IPS-NIHi7 (cell line): Measurements from ENCODE around the gene RUVBL1.

Source experiments
- DNase-seq: peaks from one replicate; pipeline ENCODE4 v3.0.0; 2012; ENCODE audit warnings: mixed read lengths; ENCODE audit errors: extremely low spot score

Gene RUVBL1

DNA sequence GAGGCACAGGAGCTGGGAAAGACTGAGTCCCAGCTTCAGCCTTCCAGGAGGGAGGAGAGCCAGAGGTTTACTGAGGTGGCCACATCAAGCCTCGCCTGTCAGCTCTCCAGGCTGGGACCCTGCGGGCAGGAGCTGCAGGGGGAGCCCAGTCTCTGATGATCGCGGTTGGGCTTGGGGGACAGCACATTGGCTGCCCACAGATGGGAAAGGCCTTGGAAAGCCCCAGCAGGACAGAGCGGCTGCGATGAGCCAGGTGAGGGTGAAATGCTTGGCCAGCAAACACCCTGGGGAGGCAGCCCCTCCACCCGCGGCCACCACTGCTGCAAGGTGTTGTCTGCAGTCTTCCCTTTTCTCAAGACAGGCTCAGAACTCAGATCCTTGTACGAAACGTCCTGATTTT, 40.2 kb downstream of the RUVBL1 start:
- DNase-seq = peak; percentile 27

DNA sequence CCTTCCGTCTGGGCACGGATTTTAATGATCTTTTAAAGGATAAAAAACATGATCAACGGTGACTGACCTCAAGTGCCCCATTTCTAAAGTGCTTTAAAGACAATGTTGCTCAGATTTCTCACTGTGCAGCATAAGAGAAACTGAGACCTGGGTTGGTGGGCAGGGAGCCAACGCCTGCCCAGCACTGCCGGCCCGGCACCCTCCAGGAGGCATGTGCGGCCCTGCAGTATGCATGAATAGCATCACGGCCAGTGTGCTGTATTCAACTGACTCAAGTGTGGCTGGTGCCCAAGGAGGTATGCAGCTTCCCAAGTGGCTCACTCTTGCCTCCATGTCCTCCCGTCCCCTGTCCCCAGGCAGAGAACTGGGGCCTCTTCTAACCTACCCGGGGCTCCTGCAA, 41.1 kb downstream of the RUVBL1 start:
- no peak for DNase-seq

DNA sequence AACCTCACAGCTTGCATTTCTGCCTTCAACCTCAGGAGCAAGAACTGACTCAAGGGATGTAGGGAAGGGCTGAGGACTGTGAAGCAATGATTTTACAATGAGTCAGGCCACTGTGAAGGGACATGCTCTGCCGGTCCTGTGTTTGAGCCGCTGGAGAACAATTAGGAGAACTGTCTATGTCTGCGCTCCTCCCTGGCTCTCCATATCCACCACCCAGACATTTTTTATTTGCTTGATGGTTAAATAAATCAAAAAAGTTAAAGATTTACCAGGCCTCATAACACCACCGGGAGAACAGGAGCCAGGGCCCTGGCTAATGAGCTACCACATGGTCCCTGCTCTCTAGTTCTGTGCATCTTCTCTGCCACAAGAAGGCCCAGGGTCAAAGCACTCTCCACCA, 41.8 kb downstream of the RUVBL1 start:
- no peak for DNase-seq

DNA sequence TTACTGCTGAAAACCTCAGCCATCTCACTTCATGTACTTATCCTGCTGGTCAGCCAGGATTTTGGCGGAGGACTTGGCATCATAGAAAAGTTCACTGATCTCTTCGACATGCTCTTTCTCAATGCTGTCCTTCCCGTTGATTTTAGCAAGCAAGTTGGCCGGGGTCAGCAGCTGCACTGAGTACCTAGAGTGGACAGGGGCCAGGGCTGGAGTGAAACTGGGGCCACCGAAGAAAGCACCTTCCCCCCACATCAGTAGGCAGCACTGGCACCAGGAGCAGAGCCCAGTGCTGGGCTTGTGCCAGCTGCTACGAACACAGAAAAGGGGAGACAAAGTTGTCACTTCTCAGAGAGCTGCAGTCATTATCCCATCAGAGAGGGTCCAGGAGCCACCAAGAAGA, 42.4 kb downstream of the RUVBL1 start:
- DNase-seq = no peak

DNA sequence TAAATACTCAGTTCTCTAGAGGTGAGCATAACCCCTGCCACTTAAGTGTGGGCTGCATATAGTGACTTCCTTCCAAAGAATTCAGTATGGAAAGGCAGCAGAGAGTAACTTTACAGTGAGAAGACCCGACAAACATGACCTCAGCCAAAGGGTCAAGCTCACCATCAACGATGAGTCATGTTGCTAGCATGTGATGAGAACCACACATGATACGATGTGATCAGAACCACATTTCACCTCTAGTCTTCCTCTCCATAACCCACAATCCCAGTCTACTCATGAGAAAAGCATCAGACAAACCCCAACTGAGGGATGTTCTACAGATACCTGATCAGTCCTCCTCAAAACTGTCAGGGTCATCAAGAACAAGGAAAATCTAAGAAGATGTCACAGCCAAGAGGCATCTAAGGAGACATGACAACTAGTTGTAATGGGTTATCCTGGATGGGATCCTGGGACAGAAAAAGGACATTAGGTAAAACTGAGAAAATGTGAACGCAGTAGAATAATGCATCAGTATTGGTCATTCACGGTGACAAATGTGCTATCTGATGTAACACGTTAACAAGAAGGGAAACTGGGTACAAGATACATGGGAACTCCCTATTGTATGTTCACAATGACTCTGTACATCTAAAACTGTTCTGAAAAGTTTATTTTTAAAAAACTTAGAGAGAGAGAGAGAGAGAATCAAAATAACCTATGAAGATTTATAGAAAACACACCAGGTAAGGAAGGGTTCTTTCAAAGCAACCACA, 43.1 kb downstream of the RUVBL1 start:
- no peak for DNase-seq

DNA sequence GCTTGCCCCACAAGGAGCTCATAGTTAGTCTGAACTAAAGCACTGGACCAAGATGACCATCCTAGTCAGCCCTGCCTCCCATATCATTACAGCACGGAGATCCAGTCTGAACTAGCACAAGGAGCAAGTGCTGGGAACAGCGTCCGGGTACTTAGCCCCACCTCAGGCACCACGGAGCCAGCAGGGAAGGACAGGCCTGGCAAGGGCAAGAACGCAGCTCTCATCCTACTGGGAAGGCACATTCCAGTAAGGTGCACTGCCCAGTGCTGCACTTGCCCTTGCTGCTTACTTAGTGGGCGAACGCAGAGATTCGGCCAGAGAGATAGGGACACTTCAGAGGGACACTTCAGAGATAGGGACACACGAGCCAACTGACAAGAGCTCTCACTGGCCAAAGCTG, 43.8 kb downstream of the RUVBL1 start:
- DNase-seq = no peak

- no peak for DNase-seq
Measured at GRCh38 chr3:128078875-128079274, 44.7 kb downstream of the RUVBL1 start.

- no peak for DNase-seq
Measured at GRCh38 chr3:128078322-128078721, 45.3 kb downstream of the RUVBL1 start.

DNA sequence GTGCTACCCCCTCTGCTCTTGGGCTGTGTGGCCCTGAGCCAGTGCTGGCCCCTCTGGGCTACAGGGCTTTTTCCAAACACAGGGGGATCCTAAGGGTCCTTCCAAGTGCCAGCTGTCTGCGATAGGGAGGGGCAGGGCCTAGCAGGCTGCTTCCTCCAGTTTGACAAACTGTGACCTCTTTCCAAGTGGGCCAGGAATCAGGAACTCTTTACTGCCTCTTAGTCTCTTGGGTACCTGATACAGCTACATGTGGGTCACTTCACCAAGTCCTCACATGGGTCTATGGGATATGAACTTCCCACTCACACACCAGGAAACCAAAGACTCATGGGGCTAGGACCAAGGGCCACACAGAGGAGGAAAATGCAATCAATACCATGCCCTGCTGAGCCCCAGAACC, 45.9 kb downstream of the RUVBL1 start:
- DNase-seq = no peak

- no peak for DNase-seq
Measured at GRCh38 chr3:128077202-128077624, 46.4 kb downstream of the RUVBL1 start.

DNA sequence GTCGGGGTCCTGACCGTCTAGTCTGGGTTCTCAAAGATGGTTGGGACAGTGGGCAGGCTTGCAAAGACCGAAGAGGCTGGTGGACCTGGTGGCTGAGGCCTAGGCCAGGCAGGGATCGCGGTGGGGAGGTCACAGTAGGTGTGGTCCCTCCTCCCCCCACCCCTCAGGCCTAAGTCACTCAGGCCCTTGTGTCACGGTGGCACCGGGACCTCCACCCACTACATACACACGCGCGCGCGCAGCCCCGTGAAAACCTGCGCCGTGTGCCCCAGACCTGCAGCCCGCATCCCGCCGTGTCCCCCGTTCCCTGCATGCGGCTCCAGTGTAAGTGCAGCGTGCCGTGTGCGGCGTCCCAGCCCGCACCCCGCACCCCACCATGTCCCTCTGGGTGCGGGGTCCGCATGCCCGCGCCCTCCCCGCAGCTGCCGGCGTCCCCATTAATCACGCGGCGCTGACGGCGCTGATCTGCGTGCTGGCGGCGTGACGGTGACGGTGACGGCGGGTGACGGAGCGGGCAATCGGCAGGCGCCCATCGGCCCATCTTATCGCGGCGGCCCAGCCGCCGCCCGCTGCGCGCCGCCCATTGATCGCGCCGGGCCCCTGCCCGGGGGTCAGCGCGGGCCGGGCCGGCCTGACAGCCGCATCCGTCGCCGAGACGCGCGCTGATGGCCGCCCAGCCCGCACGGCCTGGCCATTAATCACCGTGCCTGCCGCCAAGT, 47.0 kb downstream of the RUVBL1 start:
- DNase-seq = no peak

- DNase-seq = peak; percentile 92
Measured at GRCh38 chr3:128075522-128076482, 47.8 kb downstream of the RUVBL1 start.

DNA sequence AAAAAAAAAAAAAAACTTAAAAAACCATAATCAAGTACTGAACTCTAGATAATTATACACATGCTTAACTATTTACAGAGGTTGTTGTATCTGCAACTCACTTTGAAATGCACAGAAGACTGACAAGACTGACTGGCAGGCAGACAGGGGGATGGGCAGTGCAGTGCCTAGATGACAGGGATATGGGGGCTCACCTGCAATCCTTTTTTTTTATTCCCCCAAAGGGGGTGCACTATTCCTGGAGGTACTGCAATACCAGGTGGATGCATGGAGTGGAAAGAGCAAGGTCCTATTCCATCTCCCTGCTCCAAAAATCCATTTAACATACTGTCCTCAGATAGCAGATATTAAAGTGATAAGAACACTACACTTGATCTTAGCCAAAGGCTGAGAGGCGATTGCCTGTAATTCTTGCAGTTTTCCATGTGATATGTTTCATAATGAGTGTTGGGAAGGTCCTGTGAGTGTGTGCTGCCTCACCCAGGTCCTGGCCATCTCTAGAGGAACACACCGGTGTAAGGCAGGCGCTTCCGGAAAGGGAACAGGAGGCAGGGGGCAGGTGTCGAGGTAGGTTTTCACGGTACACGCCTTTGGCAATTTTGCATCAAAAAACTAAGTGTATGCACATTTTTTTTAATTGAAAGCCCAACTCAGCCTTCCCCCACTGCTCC, 48.6 kb downstream of the RUVBL1 start:
- peak; percentile 45 for DNase-seq

GRCh38 chr3:128073807-128074206, 49.8 kb downstream of the RUVBL1 start:
- no peak for DNase-seq

DNA sequence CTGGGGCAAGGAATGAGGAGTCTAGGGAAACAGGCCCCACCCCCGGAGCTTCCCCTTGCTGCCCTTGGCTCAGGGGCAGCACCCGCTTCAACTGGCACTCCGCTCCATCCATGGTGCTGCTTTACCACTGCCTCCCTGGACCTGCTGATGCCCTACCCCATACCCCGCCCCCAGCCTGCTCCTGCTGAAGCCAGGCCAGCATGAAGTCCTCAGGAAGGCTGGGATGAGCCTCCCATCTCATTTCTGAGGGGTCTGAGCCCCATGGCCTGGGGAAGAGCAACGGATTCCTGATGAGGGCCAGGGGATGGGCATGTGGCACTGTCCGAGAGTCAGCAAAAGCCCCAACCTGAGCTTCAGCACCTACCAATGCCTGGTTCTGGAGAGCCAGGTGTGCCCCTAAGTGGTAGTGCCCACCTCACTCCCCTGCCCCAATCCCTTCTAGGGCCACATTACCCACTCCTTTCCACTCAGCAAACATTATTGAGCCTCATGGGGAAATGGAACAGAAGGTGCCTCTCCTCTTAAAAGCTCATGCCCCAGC, 50.4 kb downstream of the RUVBL1 start:
- no peak for DNase-seq

DNA sequence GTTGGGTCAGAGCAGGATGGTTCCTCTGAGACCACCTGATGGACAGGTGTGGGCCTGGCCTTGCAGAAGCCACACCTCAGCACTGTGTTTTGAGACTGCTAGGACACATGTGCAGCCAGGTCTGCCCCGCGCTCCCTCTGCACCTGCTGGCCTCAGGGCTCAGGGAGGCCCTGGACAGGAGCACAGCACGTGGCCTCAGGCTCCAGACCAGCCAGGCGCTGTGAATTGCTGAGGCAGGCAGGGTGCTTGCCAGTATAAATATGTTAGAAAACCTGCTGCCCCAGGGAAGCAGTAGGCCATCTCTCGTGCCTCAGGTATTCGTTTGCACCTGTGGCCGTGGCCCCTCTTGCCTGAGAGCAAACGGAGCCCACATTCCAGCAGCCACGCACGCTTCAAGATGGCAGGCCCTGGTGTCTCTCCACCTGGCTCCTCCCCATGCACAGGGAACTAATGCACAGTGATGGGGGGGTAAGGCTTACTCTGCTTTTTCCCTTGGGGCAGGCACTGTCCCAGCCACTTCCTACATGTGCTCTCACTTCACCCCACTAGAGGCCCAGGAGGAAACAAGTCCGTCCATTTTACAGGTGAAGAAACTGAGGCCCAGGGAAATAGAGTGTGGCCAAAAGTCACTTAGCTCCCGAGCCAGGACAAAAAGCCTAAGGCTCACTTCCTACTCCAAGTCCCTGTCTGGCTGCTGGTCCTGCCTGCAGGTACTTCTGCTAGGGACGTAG, 51.0 kb downstream of the RUVBL1 start:
- DNase-seq = no peak

- DNase-seq = no peak
Measured at GRCh38 chr3:128071771-128072453, 51.7 kb downstream of the RUVBL1 start.

DNA sequence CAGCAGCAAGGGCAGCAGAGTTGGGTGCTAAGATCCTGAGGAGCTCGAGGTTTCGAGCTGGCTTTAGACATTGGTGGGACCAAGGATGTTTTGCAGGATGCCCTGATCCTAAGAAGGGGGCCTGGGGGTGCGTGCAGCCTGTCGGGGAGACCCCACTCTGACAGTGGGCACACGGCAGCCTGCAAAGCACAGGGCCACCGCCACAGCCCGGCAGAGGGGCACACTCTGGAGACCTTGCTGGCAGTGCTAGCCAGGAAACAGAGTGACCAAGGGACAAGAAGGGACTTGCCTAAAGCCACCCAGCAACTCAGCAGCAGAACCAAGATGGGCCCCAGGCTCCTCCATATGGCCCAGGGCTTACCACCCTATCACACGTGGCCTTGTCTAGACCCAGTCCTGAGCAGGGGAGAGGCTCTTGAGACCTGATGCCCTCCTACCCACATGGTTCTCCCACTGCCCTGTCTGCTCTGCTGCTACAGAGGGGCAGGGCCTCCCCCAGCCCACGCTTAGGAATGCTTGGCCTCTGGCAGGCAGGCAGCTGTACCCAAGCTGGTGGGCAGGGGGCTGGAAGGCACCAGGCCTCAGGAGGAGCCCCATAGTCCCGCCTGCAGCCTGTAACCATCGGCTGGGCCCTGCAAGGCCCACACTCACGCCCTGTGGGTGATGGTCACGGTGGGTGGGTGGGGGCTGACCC, 52.6 kb downstream of the RUVBL1 start:
- no peak for DNase-seq

DNA sequence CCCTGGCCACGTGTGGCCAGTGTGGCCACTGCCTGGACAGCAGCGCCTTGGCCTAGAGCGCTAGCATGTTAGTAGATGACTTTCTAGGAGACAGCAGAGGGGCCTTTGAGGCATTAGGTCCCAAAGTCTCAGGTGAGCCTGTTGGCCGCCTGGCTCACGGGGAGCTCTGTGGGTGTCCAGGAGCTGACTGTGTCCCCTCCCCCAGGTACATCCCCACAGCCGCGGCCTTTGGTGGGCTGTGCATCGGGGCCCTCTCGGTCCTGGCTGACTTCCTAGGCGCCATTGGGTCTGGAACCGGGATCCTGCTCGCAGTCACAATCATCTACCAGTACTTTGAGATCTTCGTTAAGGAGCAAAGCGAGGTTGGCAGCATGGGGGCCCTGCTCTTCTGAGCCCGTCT, 54.3 kb downstream of the RUVBL1 start:
- no peak for DNase-seq
